Adrenal gland (tissue), 12 donors: ENCODE measurements around the gene TM2D1. TPM values are rescaled to one million over a fixed set of nuclear protein-coding genes. Genes with fewer than 3 reads are reported as not detected.
A peak's percentile ranks its signal among the peaks of the same experiment; 100 is the strongest.

ENCODE experiments used
- DNase-seq, 7 donors: peaks; one replicate each; pipeline ENCODE4 v3.0.0-alpha.2; 2019 to 2020
- H3K27ac ChIP-seq, 5 donors: fragments of 200-600 bp; sonication (generic) in 4 of 5; 1 replicate in 3 of 5; 2 replicates in 2 of 5; pipeline versions ENCODE4 v1.5.1 to v1.8.0; 2016 to 2020; ENCODE audit warnings: mild to moderate bottlenecking in 1 of 5
- H3K27me3 ChIP-seq: fragments of 200-600 bp; 2 replicates; pipeline ENCODE4 v1.8.0; 2021
- H3K36me3 ChIP-seq, 2 donors: fragments of 200-600 bp; replicated peaks in 1 of 2; 1 replicate in 1 of 2; 2 replicates in 1 of 2; pipeline versions ENCODE4 v1.5.1 to v1.8.0; 2018 to 2022
- H3K4me1 ChIP-seq, 2 donors: fragments of 200-600 bp; replicated peaks in 1 of 2; 1 replicate in 1 of 2; 2 replicates in 1 of 2; pipeline versions ENCODE4 v1.5.1 to v1.8.0; 2018 to 2021
- H3K4me3 ChIP-seq, 4 donors: fragments of 200-600 bp; sonication (generic) in 3 of 4; one replicate each; pipeline ENCODE4 v1.5.1; 2016 to 2018
- H3K9me3 ChIP-seq, 3 donors: fragments of 200-600 bp; sonication (generic) in 1 of 3; replicated peaks in 1 of 3; 1 replicate in 2 of 3; 2 replicates in 1 of 3; pipeline versions ENCODE4 v1.5.1 to v1.8.0; 2016 to 2021
- POLR2A ChIP-seq, 2 donors: fragments of 450-650 bp; IDR thresholded peaks; one replicate each; pipeline ENCODE4 v1.6.1; 2017; ENCODE audit warnings: antibody characterized with exemption in 2 of 2, mild to moderate bottlenecking in 2 of 2, moderate library complexity in 1 of 2
- WGBS, 4 donors: extraction: QIAGEN DNeasy Blood & Tissue Kit in 2 of 4; methylation state at CpG; one replicate each; pipeline versions ENCODE4 v1.1.5 to v1.1.7; 2013 to 2017; 5-methylcytosine and 5-hydroxymethylcytosine counted together
- intact Hi-C, 2 donors: fragments of 100-400 bp; cut with DNase I; formaldehyde crosslinking; loops; one replicate each; pipeline versions ENCODE4 v1.14.1 to v1.15.0; 2022 to 2023
- polyA plus RNA-seq, 3 donors: library from polyadenylated mRNA; stranded (reverse); fragments of 200-250 nt in 2 of 3; fragments of 350-450 nt in 1 of 3; fragmentation: Illumina TruSeq in 1 of 3; extraction: RNeasy Lipid Tissue Mini Kit (QIAGEN cat#74804) in 1 of 3; gene quantifications; one replicate each; pipeline ENCODE4 v1.2.3, GENCODE V29; 2013 to 2014
- total RNA-seq, 9 donors: library from RNA; depleted of rRNA in 4 of 9; stranded (reverse); fragments of >200 nt in 4 of 9; fragments of 120-200 nt in 1 of 9; fragmentation: NEBNext Ultra II Directional in 1 of 9; extraction: Animal tissue kit (Norgen Biotek cat#: 25700) in 1 of 9; gene quantifications; one replicate each; pipeline versions ENCODE4 v1.1.0 to v1.2.4, GENCODE V29; 2013 to 2023
- TF ChIP-seq, protein P1 (sequence below), 6 experiments: fragments of 450-650 bp in 4 of 6; fragments of 200-600 bp in 2 of 6; sonication (generic) in 1 of 6; IDR thresholded peaks; 1 replicate in 5 of 6; 2 replicates in 1 of 6; pipeline versions ENCODE4 v1.5.1 to v1.8.0; 2016 to 2021; ENCODE audit warnings: antibody characterized with exemption in 6 of 6, mild to moderate bottlenecking in 2 of 6, moderate library complexity in 1 of 6
- donor health status: healthy with polysubstance abuse.
- donor health status: Bipolar disorder and iron deficiency.
- donor health status: DM: yes; HTN: yes; CAD: no.
- donor health status: DM: no; HTN: no; CAD: no.
- donor health status: DM: no; HTN: no; CAD: no.
- donor health status: DM: yes; HTN: yes; CAD: no.

TM2D1 gene
- total and polyA plus RNA-seq, 12 donors = 8.6 to 96.6 (median 54.6) TPM

DNA sequence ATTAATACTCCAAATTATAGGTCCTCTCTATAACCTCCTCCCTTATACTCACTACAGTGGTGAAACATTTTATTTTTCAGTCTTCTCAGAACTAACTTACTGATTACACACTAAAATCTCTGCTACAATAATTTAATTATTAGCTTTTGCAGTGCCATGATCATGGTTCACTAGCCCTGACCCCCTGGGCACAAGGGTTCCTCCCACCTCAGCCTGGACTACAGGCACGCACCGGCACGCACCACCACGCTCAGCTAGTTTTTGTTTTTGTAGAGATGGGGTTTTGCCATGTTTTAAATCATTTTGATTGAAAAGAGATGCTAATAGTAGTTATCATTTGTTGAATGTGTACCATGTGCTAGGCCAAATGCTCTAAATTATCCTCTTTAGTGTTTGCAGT is 23.6 kb upstream of the TM2D1 start:
- Histone ChIP-seq H3K27ac (no peak overlapping the region), H3K4me3 (no peak overlapping the region), H3K9me3 (no peaks in the 10 kb centered on the region), H3K27me3 (no peaks in the 10 kb centered on the region), H3K36me3 (no peaks in the 10 kb centered on the region), H3K4me1 (peaks cover 5 to 6% of the 10 kb centered on the region in 2 donors)
- 96 to 98% (median 98%) methylated on average over 4 of the region's 4 CpGs for WGBS, 4 donors
- TF ChIP-seq, protein P1, sequence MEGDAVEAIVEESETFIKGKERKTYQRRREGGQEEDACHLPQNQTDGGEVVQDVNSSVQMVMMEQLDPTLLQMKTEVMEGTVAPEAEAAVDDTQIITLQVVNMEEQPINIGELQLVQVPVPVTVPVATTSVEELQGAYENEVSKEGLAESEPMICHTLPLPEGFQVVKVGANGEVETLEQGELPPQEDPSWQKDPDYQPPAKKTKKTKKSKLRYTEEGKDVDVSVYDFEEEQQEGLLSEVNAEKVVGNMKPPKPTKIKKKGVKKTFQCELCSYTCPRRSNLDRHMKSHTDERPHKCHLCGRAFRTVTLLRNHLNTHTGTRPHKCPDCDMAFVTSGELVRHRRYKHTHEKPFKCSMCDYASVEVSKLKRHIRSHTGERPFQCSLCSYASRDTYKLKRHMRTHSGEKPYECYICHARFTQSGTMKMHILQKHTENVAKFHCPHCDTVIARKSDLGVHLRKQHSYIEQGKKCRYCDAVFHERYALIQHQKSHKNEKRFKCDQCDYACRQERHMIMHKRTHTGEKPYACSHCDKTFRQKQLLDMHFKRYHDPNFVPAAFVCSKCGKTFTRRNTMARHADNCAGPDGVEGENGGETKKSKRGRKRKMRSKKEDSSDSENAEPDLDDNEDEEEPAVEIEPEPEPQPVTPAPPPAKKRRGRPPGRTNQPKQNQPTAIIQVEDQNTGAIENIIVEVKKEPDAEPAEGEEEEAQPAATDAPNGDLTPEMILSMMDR (IDR thresholded peaks at IDR 0.05) = no peak
- TF ChIP-seq POLR2A (IDR thresholded peaks at IDR 0.05) = no peak
- no peak for DNase-seq
- intact Hi-C loops = no loop called here

DNA sequence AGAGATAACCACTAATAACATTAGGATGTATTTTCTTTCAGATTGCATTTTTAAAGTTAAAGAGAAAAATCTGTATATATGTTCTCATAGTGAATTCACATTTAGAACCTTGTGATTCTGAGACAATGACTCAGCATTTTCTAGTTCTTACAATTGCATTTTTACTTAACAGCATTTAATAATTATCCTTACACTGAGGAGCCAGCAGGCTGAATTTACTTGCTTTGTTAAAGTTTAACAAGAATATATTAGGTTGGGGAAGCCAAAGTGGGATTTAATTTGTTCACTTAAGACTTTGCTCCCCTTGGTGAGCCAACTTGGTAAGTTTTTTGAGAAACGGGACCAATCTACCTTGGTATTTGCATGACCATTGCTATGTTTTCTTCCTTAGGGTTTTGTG is 21.9 kb upstream of the TM2D1 start:
- intact Hi-C loops = no loop called here
- Histone ChIP-seq H3K27me3 (no peaks in the 10 kb centered on the region), H3K27ac (peak overlapping the region in 1 of 5 donors; percentile 4), H3K4me3 (no peak overlapping the region), H3K36me3 (no peaks in the 10 kb centered on the region), H3K4me1 (peaks cover 6 to 7% of the 10 kb centered on the region in 2 donors), H3K9me3 (no peaks in the 10 kb centered on the region)
- WGBS, 4 donors = 0 to 77% (median 36%) methylated on average over 1 of the region's 1 CpG
- no peak for DNase-seq
- TF ChIP-seq, protein P1 (IDR thresholded peaks at IDR 0.05) = no peak
- no peak for TF ChIP-seq POLR2A (IDR thresholded peaks at IDR 0.05)

DNA sequence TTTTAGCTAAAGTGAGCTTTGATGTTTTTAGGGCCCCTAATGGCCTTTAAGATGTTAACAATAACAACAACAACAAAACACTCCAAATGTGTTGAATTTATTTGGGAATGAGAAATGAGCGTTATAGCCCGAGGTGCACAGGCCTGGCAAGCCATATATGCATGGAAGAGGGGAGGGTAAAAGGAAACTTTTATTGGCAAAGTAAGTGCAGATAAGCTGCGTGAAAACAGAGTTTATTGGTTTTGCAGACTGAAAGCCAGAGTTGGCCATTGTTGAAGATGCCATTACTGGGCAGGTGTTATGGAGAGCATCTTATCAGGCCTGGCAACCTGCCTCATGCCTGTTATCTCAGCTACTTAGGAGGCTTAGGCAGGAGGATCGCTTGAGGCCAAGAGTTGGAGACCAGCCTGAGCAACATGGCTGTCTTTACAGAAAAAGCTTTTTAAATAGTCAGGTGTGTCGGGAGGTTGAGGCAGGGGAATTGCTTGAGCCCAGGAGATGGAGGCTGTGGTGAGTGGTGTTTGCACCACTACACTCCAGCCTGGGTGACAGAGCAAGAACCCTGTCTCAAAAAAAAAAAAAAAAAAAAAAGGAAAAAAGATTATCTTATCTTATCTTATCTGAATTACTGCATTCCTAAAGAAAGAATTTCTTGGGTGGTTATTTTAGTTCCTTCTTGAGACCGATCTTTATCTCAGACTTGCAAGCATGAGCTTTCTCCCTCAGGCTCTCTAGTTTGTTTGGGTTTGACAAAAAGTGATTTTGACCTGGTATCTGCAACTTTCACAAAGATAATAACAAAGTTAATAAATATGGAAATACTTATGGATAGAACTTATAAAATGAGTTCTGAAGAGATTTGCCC is 19.0 kb upstream of the TM2D1 start:
- peaks cover 6 to 12% of the 10 kb centered on the region in 2 donors for H3K4me1 ChIP-seq
- no peaks in the 10 kb centered on the region for H3K36me3 ChIP-seq
- no peaks in the 10 kb centered on the region for H3K27me3 ChIP-seq
- peak in 2 of 7 donors; percentile 28 to 39 for DNase-seq
- H3K27ac ChIP-seq = peak overlapping the region in 3 of 5 donors; percentile 94 to 97 (median 96)
- intact Hi-C loops = no loop called here
- TF ChIP-seq, protein P1 (IDR thresholded peaks at IDR 0.05) = no peak
- TF ChIP-seq POLR2A (IDR thresholded peaks at IDR 0.05) = peak in 1 of 2 donors; percentile 17
- WGBS, 4 donors = 67 to 75% (median 75%) methylated on average over 6 of the region's 6 CpGs
- H3K4me3 ChIP-seq = peak overlapping the region in 1 of 4 donors; percentile 96
- H3K9me3 ChIP-seq = no peaks in the 10 kb centered on the region

DNA sequence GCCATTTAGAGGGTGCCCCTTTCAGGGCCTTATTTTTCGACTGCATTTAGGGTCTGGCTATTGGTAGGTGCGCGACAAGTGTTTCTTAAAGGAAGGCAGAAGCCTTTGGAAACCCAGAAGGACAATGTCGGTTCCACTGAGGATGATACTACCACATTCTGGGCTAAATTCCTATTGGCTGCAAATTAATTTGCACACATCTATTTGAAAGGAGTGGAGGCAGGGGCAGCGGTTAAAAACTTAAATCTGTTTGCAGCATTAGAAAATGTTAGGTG is 18.4 kb upstream of the TM2D1 start:
- intact Hi-C loops = no loop called here
- Histone ChIP-seq H3K4me1 (peaks cover 6 to 12% of the 10 kb centered on the region in 2 donors), H3K27ac (peak overlapping the region; percentile 33 to 97 (median 94)), H3K36me3 (no peaks in the 10 kb centered on the region), H3K9me3 (no peaks in the 10 kb centered on the region), H3K4me3 (peak overlapping the region in 2 of 4 donors; percentile 77 to 96), H3K27me3 (no peaks in the 10 kb centered on the region)
- no peak for DNase-seq
- TF ChIP-seq POLR2A (IDR thresholded peaks at IDR 0.05) = no peak
- TF ChIP-seq, protein P1 (IDR thresholded peaks at IDR 0.05) = no peak
- 56 to 67% (median 61%) methylated on average over 5 of the region's 5 CpGs for WGBS, 4 donors
